ENCODE measurements around the gene SAXO2.
"Not testable (repeated sequence)": the region's sequence is repeated elsewhere in the genome, so short reads cannot be mapped to it uniquely, and the experiment has no call there.

Gene SAXO2

GRCh38 chr15:82314769-82315518, 52.3 kb downstream of the SAXO2 start:
- DNase-seq, result no peak

GRCh38 chr15:82315519-82316246, 53.1 kb downstream of the SAXO2 start:
- no peak for DNase-seq

- not testable (repeated sequence) for DNase-seq
These were observed 53.9 kb downstream of the SAXO2 start for GRCh38 chr15:82316247-82317090.

GRCh38 chr15:82317091-82317489, 54.5 kb downstream of the SAXO2 start:
- no peak for DNase-seq

- not testable (repeated sequence) for DNase-seq
These were observed 54.9 kb downstream of the SAXO2 start for GRCh38 chr15:82317516-82317915.

- DNase-seq, result not testable (repeated sequence)
These were observed 55.7 kb downstream of the SAXO2 start for GRCh38 chr15:82318281-82318680.

- not testable (repeated sequence) for DNase-seq
These were observed 57.1 kb downstream of the SAXO2 start for GRCh38 chr15:82319522-82320278.

- not testable (repeated sequence) for DNase-seq
These were observed 58.2 kb downstream of the SAXO2 start for GRCh38 chr15:82320861-82321260.

GRCh38 chr15:82322488-82322887, 59.9 kb downstream of the SAXO2 start:
- DNase-seq, result not testable (repeated sequence)

- not testable (repeated sequence) for DNase-seq
These were observed 62.2 kb downstream of the SAXO2 start for GRCh38 chr15:82324831-82325230.

GRCh38 chr15:82325646-82326045, 63.0 kb downstream of the SAXO2 start:
- not testable (repeated sequence) for DNase-seq

- DNase-seq, result not testable (repeated sequence)
These were observed 64.3 kb downstream of the SAXO2 start for GRCh38 chr15:82326896-82327295.

GRCh38 chr15:82327372-82327771, 64.8 kb downstream of the SAXO2 start:
- not testable (repeated sequence) for DNase-seq

- DNase-seq, result not testable (repeated sequence)
These were observed 66.4 kb downstream of the SAXO2 start for GRCh38 chr15:82329039-82329438.

- DNase-seq, result not testable (repeated sequence)
These were observed 68.3 kb downstream of the SAXO2 start for GRCh38 chr15:82330921-82331320.

- DNase-seq, result not testable (repeated sequence)
These were observed 69.1 kb downstream of the SAXO2 start for GRCh38 chr15:82331576-82332304.

- DNase-seq, result not testable (repeated sequence)
These were observed 70.3 kb downstream of the SAXO2 start for GRCh38 chr15:82332711-82333602.

GRCh38 chr15:82333603-82334553, 71.3 kb downstream of the SAXO2 start:
- DNase-seq, result not testable (repeated sequence)

Data from eye (tissue), 1 donor.